Mesendoderm (in vitro differentiated cells): ENCODE data around the gene AADAT. TPM values are rescaled to one million over a fixed set of nuclear protein-coding genes. Genes with fewer than 3 reads are reported as not detected.
A peak's percentile ranks its signal among the peaks of the same experiment; 100 is the strongest.

ENCODE experiments used
- DNase-seq: peaks from one replicate; pipeline ENCODE4 v3.0.0; 2013
- H2AK5ac ChIP-seq: 2 replicates; pipeline ENCODE4 v1.6.1; 2013; ENCODE audit warnings: low read length, inconsistent platforms
- H2BK120ac ChIP-seq: 2 replicates; pipeline ENCODE4 v1.6.1; 2013; ENCODE audit warnings: low read depth, mild to moderate bottlenecking, low read length, moderate library complexity, mixed read lengths
- H2BK15ac ChIP-seq: replicated peaks from 2 replicates; pipeline ENCODE4 v1.6.1; 2013; ENCODE audit warnings: low read depth, mild to moderate bottlenecking, moderate library complexity
- H2BK5ac ChIP-seq: 2 replicates; pipeline ENCODE4 v1.6.1; 2013; ENCODE audit warnings: low read length, inconsistent platforms
- H3K18ac ChIP-seq: 2 replicates; pipeline ENCODE4 v1.6.1; 2013; ENCODE audit warnings: mild to moderate bottlenecking, low read length, mixed read lengths
- H3K23ac ChIP-seq: one replicate; pipeline ENCODE4 v1.6.1; 2013; ENCODE audit warnings: low read length
- H3K27ac ChIP-seq: 2 replicates; pipeline ENCODE4 v1.5.1; 2013; ENCODE audit warnings: low read depth, mild to moderate bottlenecking, inconsistent platforms, low read length, moderate library complexity
- H3K27me3 ChIP-seq: 2 replicates; pipeline ENCODE4 v1.6.1; 2013; ENCODE audit warnings: low read length, control low read depth, mild to moderate bottlenecking, inconsistent platforms; ENCODE audit not compliant: insufficient read depth, poor library complexity
- H3K36me3 ChIP-seq: 2 replicates; pipeline ENCODE4 v1.6.1; 2013; ENCODE audit warnings: low read length, inconsistent platforms; ENCODE audit not compliant: control insufficient read depth, insufficient read depth
- H3K4ac ChIP-seq: one replicate; pipeline ENCODE4 v1.6.1; 2013; ENCODE audit warnings: low read depth, mild to moderate bottlenecking, low read length, moderate library complexity
- H3K4me1 ChIP-seq: 2 replicates; pipeline ENCODE4 v1.6.1; 2013; ENCODE audit warnings: low read depth, low read length, inconsistent platforms; ENCODE audit not compliant: control insufficient read depth
- H3K4me2 ChIP-seq: 2 replicates; pipeline ENCODE4 v1.6.1; 2013; ENCODE audit warnings: low read length
- H3K4me3 ChIP-seq: 2 replicates; pipeline ENCODE4 v1.5.1; 2013; ENCODE audit warnings: mild to moderate bottlenecking, low read length
- H3K56ac ChIP-seq: one replicate; pipeline ENCODE4 v1.6.1; 2013; ENCODE audit warnings: low read length
- H3K79me1 ChIP-seq: 2 replicates; pipeline ENCODE4 v1.6.1; 2013; ENCODE audit warnings: low read length, inconsistent platforms
- H3K79me2 ChIP-seq: 2 replicates; pipeline ENCODE4 v1.6.1; 2013; ENCODE audit warnings: mild to moderate bottlenecking, low read length; ENCODE audit not compliant: control insufficient read depth, insufficient read depth
- H3K9ac ChIP-seq: 2 replicates; pipeline ENCODE4 v1.6.1; 2013; ENCODE audit warnings: low read length, inconsistent platforms
- H4K5ac ChIP-seq: one replicate; pipeline ENCODE4 v1.6.1; 2013; ENCODE audit warnings: low read length
- H4K8ac ChIP-seq: one replicate; pipeline ENCODE4 v1.6.1; 2013; ENCODE audit warnings: low read depth, mild to moderate bottlenecking, control low read depth, low read length, moderate library complexity
- WGBS: extraction: QIAGEN DNeasy Blood & Tissue Kit; methylation state at CpG from one replicate; pipeline ENCODE4 v1.1.7; 2013; ENCODE audit warnings: low lambda C conversion rate, missing lambda C conversion rate; ENCODE audit not compliant: insufficient coverage; ENCODE audit errors: extremely low coverage; 5-methylcytosine and 5-hydroxymethylcytosine counted together
- polyA plus RNA-seq, 2 experiments: library from polyadenylated mRNA; stranded (reverse); fragments of 200-250 nt; gene quantifications; one replicate each; pipeline ENCODE4 v1.2.3, GENCODE V29; 2013

AADAT gene
- polyA plus RNA-seq (2013, experiment 1 of 2), result 14.2 TPM
- 14.7 TPM for polyA plus RNA-seq (2013, experiment 2 of 2)

GRCh38 chr4:170089668-170090351, at the start of gene AADAT:
Gene AADAT (minus strand): TSS chr4:170089956. CDS start chr4:170089690, 266 bp downstream.
- WGBS, result no CpG with 5 or more reads among the region's 80 CpGs
- H3K4me3 ChIP-seq, result peak within 1 kb of the TSS; percentile 56

GRCh38 chr4:170138580-170139194, 48.9 kb upstream of the AADAT start:
- WGBS, result no CpG with 5 or more reads among the region's 15 CpGs

More at GRCh38 chr4:170089668-170090351, at the start of gene AADAT:
- H3K18ac ChIP-seq, result peak within 1 kb of the TSS; percentile 29
- peaks cover 1% of the 10 kb centered on the region for H3K79me1 ChIP-seq
- H2BK15ac ChIP-seq, result no peak within 1 kb of the TSS
- peak within 1 kb of the TSS; percentile 80 for H2BK5ac ChIP-seq
- no peaks in the 10 kb centered on the region for H3K27me3 ChIP-seq
- no peak within 1 kb of the TSS for H2BK120ac ChIP-seq
- H2AK5ac ChIP-seq, result no peak within 1 kb of the TSS
- H3K9ac ChIP-seq, result peak within 1 kb of the TSS; percentile 75
- DNase-seq, result peak; percentile 93
- H3K56ac ChIP-seq, result peak within 1 kb of the TSS; percentile 97
- no peaks in the 10 kb centered on the region for H3K79me2 ChIP-seq
- peak within 1 kb of the TSS; percentile 26 for H3K4ac ChIP-seq
- peak within 1 kb of the TSS; percentile 84 for H3K27ac ChIP-seq
- no peak within 1 kb of the TSS for H4K8ac ChIP-seq
- peak within 1 kb of the TSS; percentile 83 for H3K23ac ChIP-seq
- H3K36me3 ChIP-seq, result peaks cover 2% of the 10 kb centered on the region
- H4K5ac ChIP-seq, result no peak within 1 kb of the TSS
- H3K4me1 ChIP-seq, result peaks cover 2% of the 10 kb centered on the region
- H3K4me2 ChIP-seq, result peak within 1 kb of the TSS; percentile 79

GRCh38 chr4:170137927-170138326, 48.2 kb upstream of the AADAT start:
- H3K79me1 ChIP-seq, result no peaks in the 10 kb centered on the region
- H2BK120ac ChIP-seq, result no peak overlapping the region
- no peak overlapping the region for H2BK5ac ChIP-seq
- H3K56ac ChIP-seq, result no peak overlapping the region
- no peak overlapping the region for H3K9ac ChIP-seq
- no peak overlapping the region for H2AK5ac ChIP-seq
- no peak overlapping the region for H3K4ac ChIP-seq
- no peak overlapping the region for H3K23ac ChIP-seq
- no CpG with 5 or more reads among the region's 3 CpGs for WGBS
- no peak overlapping the region for H4K8ac ChIP-seq
- H3K36me3 ChIP-seq, result no peaks in the 10 kb centered on the region
- H3K4me2 ChIP-seq, result no peak overlapping the region
- no peaks in the 10 kb centered on the region for H3K79me2 ChIP-seq
- no peak for DNase-seq
- H3K4me3 ChIP-seq, result no peak overlapping the region
- H3K27ac ChIP-seq, result no peak overlapping the region
- H4K5ac ChIP-seq, result no peak overlapping the region
- no peaks in the 10 kb centered on the region for H3K4me1 ChIP-seq
- H3K27me3 ChIP-seq, result no peaks in the 10 kb centered on the region
- H2BK15ac ChIP-seq, result no peak overlapping the region
- no peak overlapping the region for H3K18ac ChIP-seq

More at GRCh38 chr4:170138580-170139194, 48.9 kb upstream of the AADAT start:
- Histone ChIP-seq H3K79me2 (no peaks in the 10 kb centered on the region), H2BK15ac (no peak overlapping the region), H3K27me3 (no peaks in the 10 kb centered on the region), H3K18ac (no peak overlapping the region), H3K4me3 (no peak overlapping the region), H4K8ac (no peak overlapping the region), H3K27ac (no peak overlapping the region), H4K5ac (no peak overlapping the region), H3K9ac (no peak overlapping the region), H3K4me2 (no peak overlapping the region), H2BK120ac (no peak overlapping the region), H3K4me1 (no peaks in the 10 kb centered on the region), H2AK5ac (no peak overlapping the region), H3K36me3 (no peaks in the 10 kb centered on the region), H3K79me1 (no peaks in the 10 kb centered on the region), H3K4ac (no peak overlapping the region), H2BK5ac (no peak overlapping the region), H3K23ac (no peak overlapping the region), H3K56ac (no peak overlapping the region)
- DNase-seq, result peak; percentile 87

- Histone ChIP-seq H4K5ac (no peak overlapping the region), H3K56ac (no peak overlapping the region), H2AK5ac (no peak overlapping the region), H3K4ac (no peak overlapping the region), H3K4me3 (no peak overlapping the region), H3K9ac (no peak overlapping the region), H2BK5ac (no peak overlapping the region), H3K18ac (no peak overlapping the region), H3K27me3 (no peaks in the 10 kb centered on the region), H3K27ac (no peak overlapping the region), H3K79me1 (no peaks in the 10 kb centered on the region), H3K4me2 (no peak overlapping the region), H2BK15ac (no peak overlapping the region), H3K4me1 (no peaks in the 10 kb centered on the region), H3K36me3 (no peaks in the 10 kb centered on the region), H3K79me2 (no peaks in the 10 kb centered on the region), H2BK120ac (no peak overlapping the region), H3K23ac (no peak overlapping the region), H4K8ac (no peak overlapping the region)
- WGBS, result 100% methylated on average over 1 of the region's 5 CpGs
- DNase-seq, result no peak
These were observed 47.7 kb upstream of the AADAT start for GRCh38 chr4:170137466-170137865.

GRCh38 chr4:170134821-170135220, 45.1 kb upstream of the AADAT start:
- no peak overlapping the region for H3K27ac ChIP-seq
- WGBS, result no CpG with 5 or more reads among the region's 2 CpGs

More at GRCh38 chr4:170134821-170135220, 45.1 kb upstream of the AADAT start:
- H3K56ac ChIP-seq, result no peak overlapping the region
- no peak overlapping the region for H4K8ac ChIP-seq
- no peaks in the 10 kb centered on the region for H3K36me3 ChIP-seq
- H3K9ac ChIP-seq, result no peak overlapping the region
- no peaks in the 10 kb centered on the region for H3K79me2 ChIP-seq
- no peak overlapping the region for H3K23ac ChIP-seq
- H3K4me1 ChIP-seq, result no peaks in the 10 kb centered on the region
- no peak overlapping the region for H3K4me2 ChIP-seq
- no peak overlapping the region for H2BK15ac ChIP-seq
- H4K5ac ChIP-seq, result no peak overlapping the region
- H3K18ac ChIP-seq, result no peak overlapping the region
- H3K4ac ChIP-seq, result no peak overlapping the region
- no peaks in the 10 kb centered on the region for H3K27me3 ChIP-seq
- H2BK5ac ChIP-seq, result no peak overlapping the region
- H3K4me3 ChIP-seq, result no peak overlapping the region
- no peak overlapping the region for H2BK120ac ChIP-seq
- no peak overlapping the region for H2AK5ac ChIP-seq
- H3K79me1 ChIP-seq, result no peaks in the 10 kb centered on the region
- no peak for DNase-seq
